Right lobe of liver (tissue), 6 donors: ENCODE measurements around the gene TST. TPM values are rescaled to one million over a fixed set of nuclear protein-coding genes. Genes with fewer than 3 reads are reported as not detected.

Source experiments
- ATAC-seq, 4 donors: fragments of 200-7000 bp; cut with Tn5 transposase; one replicate each; pipeline ENCODE4 v1.9.1; 2020; ENCODE audit warnings: mild to moderate bottlenecking in 4 of 4, moderate library complexity in 4 of 4
- DNase-seq, 3 donors: peaks; one replicate each; pipeline ENCODE4 v3.0.0-alpha.2; 2020
- H3K27ac ChIP-seq, 3 donors: fragments of 200-600 bp; one replicate each; pipeline ENCODE4 v1.8.0; 2022
- H3K27me3 ChIP-seq, 2 donors: fragments of 200-600 bp; one replicate each; pipeline ENCODE4 v1.8.0; 2022
- H3K36me3 ChIP-seq, 4 donors: fragments of 200-600 bp; sonication (generic) in 1 of 4; one replicate each; pipeline versions ENCODE4 v1.5.1 to v1.8.0; 2017 to 2022; ENCODE audit warnings: control low read depth in 1 of 4
- H3K4me1 ChIP-seq, 4 donors: fragments of 200-600 bp; sonication (generic) in 1 of 4; one replicate each; pipeline versions ENCODE4 v1.5.1 to v1.8.0; 2017 to 2022; ENCODE audit warnings: control low read depth in 1 of 4
- H3K4me3 ChIP-seq, 3 donors: fragments of 200-600 bp; one replicate each; pipeline ENCODE4 v1.8.0; 2022
- H3K9me3 ChIP-seq, 4 donors: fragments of 200-600 bp; sonication (generic) in 1 of 4; one replicate each; pipeline versions ENCODE4 v1.5.1 to v1.8.0; 2017 to 2022; ENCODE audit warnings: control low read depth in 1 of 4
- POLR2A ChIP-seq: fragments of 450-650 bp; IDR thresholded peaks from one replicate; pipeline ENCODE4 v1.6.1; 2017; ENCODE audit warnings: antibody characterized with exemption, mild to moderate bottlenecking
- WGBS: methylation state at CpG from one replicate; pipeline ENCODE4 v1.1.6; 2018; ENCODE audit warnings: low coverage, low lambda C conversion rate; ENCODE audit not compliant: insufficient coverage; ENCODE audit errors: missing lambda C conversion rate; 5-methylcytosine and 5-hydroxymethylcytosine counted together
- intact Hi-C, 2 donors: fragments of 100-400 bp; cut with DNase I; formaldehyde crosslinking; loops; one replicate each; pipeline versions ENCODE4 v1.11.2 to v1.14.1; 2022
- total RNA-seq, 6 experiments: library from RNA; depleted of rRNA in 2 of 6; stranded (reverse); fragments of >200 nt in 2 of 6; fragmentation: NEBNext Ultra II Directional in 3 of 6; extraction: Animal tissue kit (Norgen Biotek cat#: 25700) in 3 of 6; gene quantifications; one replicate each; pipeline versions ENCODE4 v1.1.0 to v1.2.4, GENCODE V29; 2016 to 2023
- TF ChIP-seq, protein P1 (sequence below), 4 donors: fragments of 200-600 bp in 3 of 4; fragments of 450-650 bp in 1 of 4; IDR thresholded peaks; one replicate each; pipeline versions ENCODE4 v1.5.1 to v1.8.0; 2016 to 2022; ENCODE audit warnings: antibody characterized with exemption in 4 of 4, mild to moderate bottlenecking in 2 of 4
- donor health status: DM: no; HTN: yes; CAD: no.
- donor health status: DM: no; HTN: no; CAD: no.
- donor health status: DM: no; HTN: no; CAD: no.
- donor health status: DM: no; HTN: yes; CAD: no.
- donor health status: DM: no; HTN: yes; CAD: no.

Gene TST
- total RNA-seq, 6 experiments from 2014 or later, result 223 to 355 (median 321) TPM

- TF ChIP-seq POLR2A, result no peak
- TF ChIP-seq, protein P1, sequence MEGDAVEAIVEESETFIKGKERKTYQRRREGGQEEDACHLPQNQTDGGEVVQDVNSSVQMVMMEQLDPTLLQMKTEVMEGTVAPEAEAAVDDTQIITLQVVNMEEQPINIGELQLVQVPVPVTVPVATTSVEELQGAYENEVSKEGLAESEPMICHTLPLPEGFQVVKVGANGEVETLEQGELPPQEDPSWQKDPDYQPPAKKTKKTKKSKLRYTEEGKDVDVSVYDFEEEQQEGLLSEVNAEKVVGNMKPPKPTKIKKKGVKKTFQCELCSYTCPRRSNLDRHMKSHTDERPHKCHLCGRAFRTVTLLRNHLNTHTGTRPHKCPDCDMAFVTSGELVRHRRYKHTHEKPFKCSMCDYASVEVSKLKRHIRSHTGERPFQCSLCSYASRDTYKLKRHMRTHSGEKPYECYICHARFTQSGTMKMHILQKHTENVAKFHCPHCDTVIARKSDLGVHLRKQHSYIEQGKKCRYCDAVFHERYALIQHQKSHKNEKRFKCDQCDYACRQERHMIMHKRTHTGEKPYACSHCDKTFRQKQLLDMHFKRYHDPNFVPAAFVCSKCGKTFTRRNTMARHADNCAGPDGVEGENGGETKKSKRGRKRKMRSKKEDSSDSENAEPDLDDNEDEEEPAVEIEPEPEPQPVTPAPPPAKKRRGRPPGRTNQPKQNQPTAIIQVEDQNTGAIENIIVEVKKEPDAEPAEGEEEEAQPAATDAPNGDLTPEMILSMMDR (IDR thresholded peaks at IDR 0.05), result no peak
Measured at GRCh38 chr22:37046589-37046988, 27.3 kb upstream of the TST start.

DNA sequence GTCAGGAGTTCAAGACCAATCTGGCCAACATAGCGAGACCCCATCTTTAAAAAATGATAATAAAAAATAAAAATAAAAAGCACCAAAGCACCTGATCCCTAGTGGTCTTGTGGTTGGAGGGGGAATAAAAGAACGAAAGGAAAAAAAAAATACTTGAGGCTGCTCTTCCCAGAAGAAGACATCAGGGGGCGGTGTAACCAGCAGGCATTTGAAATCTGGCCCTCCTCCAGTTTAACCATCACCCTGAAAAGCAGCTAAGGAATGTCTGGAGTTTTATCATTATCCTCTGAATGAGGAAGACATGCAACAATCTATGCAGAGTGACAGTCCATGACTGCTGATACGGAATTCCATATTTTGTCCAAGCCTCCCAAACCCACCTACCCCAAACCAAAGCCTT, 26.7 kb upstream of the TST start:
- ATAC-seq (no peak), DNase-seq (no peak)
- WGBS, result 34% methylated on average over 4 of the region's 4 CpGs
- TF ChIP-seq, protein P1 (IDR thresholded peaks at IDR 0.05), result peak; percentile 24 to 51 (median 46)
- TF ChIP-seq POLR2A, result no peak
- Histone ChIP-seq H3K4me3 (no peak overlapping the region), H3K36me3 (no peaks in the 10 kb centered on the region), H3K4me1 (peaks cover 0 to 19% (median 10%) of the 10 kb centered on the region in 4 donors), H3K27me3 (no peaks in the 10 kb centered on the region), H3K9me3 (no peaks in the 10 kb centered on the region), H3K27ac (no peak overlapping the region)
- intact Hi-C loops, result no loop called here

More at GRCh38 chr22:37046589-37046988, 27.3 kb upstream of the TST start:
- Histone ChIP-seq H3K27me3 (no peaks in the 10 kb centered on the region), H3K27ac (no peak overlapping the region), H3K36me3 (no peaks in the 10 kb centered on the region), H3K9me3 (no peaks in the 10 kb centered on the region), H3K4me3 (no peak overlapping the region), H3K4me1 (peaks cover 0 to 24% (median 10%) of the 10 kb centered on the region in 4 donors)
- DNase-seq (no peak), ATAC-seq (no peak)
- intact Hi-C loops, result no loop called here
- 92% methylated on average over 4 of the region's 6 CpGs for WGBS

DNA sequence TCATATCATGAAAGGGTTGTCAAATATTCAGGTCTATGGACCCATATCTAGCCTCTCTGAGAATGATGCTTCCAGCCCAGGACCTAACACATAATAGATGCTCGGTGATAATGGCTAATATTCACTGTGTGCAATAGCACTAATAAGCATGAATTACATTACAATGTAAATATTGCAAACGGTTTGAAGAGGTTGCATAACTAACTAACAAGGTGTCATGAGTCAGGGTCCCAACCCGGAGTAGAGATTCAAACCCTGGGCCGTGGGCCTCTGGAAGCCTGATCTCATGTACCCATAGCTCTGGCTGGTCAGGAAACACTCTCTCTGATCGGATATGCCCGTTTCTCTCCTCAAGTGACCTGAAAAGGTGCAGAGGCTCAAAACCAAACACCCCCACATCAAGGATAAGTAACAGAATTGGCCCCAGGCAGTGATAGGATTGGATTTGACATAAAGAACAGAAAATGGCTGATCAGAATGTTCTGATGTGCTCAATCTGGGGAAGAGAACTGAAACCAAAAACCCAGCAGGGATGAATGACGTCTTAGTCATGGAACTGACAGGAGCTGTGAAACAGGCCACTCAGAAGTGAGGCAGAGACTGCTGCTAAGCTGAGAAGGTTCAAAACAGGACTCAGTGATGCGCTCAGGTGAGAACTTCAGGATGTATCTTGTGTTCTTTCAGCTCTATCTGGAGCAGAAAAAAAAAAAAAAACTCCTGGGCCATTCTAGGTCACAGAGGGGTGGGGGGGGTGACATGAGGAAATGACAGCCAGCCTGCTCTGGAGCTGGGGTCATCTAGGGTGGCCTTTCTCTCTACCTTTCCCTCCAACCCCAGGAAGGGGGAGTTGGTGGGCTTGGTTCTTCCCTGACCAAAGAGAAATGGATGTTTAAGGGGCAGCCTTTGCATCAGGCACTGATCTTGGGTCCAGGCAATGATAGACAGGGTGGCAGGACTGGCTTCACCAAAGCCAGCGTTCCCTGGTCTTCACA, 25.7 kb upstream of the TST start:
- Histone ChIP-seq H3K36me3 (no peaks in the 10 kb centered on the region), H3K9me3 (no peaks in the 10 kb centered on the region), H3K27me3 (no peaks in the 10 kb centered on the region), H3K4me3 (no peak overlapping the region), H3K4me1 (peaks cover 0 to 22% (median 10%) of the 10 kb centered on the region in 4 donors), H3K27ac (no peak overlapping the region)
- intact Hi-C loops, result no loop called here
- WGBS, result 37% methylated on average over 8 of the region's 9 CpGs
- DNase-seq, result no peak
- ATAC-seq, result peak in 1 of 4 donors; percentile 7
- TF ChIP-seq, protein P1 (IDR thresholded peaks at IDR 0.05), result no peak
- TF ChIP-seq POLR2A, result no peak

DNA sequence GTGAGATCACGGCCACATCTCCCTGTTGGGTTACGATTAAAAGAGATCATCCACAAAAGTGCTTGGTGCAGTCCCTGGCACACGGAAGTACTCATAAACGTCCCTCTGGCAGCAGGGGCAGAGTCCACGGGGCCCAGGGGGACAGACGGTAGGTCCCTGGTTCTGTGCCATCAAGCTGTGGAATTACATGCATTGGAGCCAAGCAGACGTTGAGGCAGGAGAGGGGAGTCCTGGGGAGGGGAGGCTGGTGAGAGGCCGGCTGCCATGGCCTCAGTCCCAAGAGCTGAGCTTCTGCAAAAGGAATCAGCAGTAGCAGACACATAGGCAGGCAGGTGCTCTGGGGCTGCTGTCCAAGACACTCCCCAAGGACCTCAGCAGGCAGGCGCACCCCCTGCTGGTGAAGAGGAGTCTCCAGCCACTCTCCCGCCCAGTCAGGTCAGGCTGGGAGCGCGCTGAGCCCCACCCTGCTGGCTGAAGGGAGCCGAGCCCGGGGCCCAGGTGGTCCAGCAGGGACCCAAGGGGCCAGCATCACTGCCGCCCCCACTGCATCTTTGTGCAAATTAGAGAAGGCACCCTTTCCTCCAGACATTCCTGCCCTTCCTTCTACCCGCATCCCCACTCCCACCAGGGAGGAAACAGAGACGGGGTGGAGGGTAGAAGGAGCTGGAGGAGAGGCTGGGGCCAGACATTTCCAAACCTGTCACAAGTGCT, 24.7 kb upstream of the TST start:
- Histone ChIP-seq H3K27ac (peak overlapping the region; percentile 20 to 39 (median 23)), H3K27me3 (no peaks in the 10 kb centered on the region), H3K4me1 (peaks cover 0 to 25% (median 10%) of the 10 kb centered on the region in 4 donors), H3K9me3 (no peaks in the 10 kb centered on the region), H3K4me3 (peak overlapping the region in 2 of 3 donors; percentile 6 to 20), H3K36me3 (no peaks in the 10 kb centered on the region)
- TF ChIP-seq, protein P1 (IDR thresholded peaks at IDR 0.05), result peak; percentile 81 to 93 (median 86)
- TF ChIP-seq POLR2A, result no peak
- DNase-seq (peak; percentile 85 to 91 (median 91)), ATAC-seq (peak; percentile 90 to 98 (median 96))
- 19% methylated on average over 4 of the region's 17 CpGs for WGBS
- intact Hi-C loops, result no loop called here
